Omental fat pad (tissue), 4 donors: ENCODE data around the gene PARK7. TPM values are rescaled to one million over a fixed set of nuclear protein-coding genes. Genes with fewer than 3 reads are reported as not detected.

Source experiments
- ATAC-seq: fragments of 150-250 bp; one replicate; pipeline ENCODE4 v1.9.1; 2016; ENCODE audit warnings: mild to moderate bottlenecking, moderate library complexity; ENCODE audit not compliant: low FRiP score
- DNase-seq: peaks from one replicate; pipeline ENCODE4 v3.0.0-alpha.2; 2019; ENCODE audit warnings: low spot score
- total RNA-seq, 4 donors: library from RNA; depleted of rRNA; stranded (reverse); fragments of >200 nt; gene quantifications; one replicate each; pipeline ENCODE4 v1.1.0, GENCODE V29; 2016
- TF ChIP-seq, protein P1 (sequence below), 3 donors: fragments of 450-650 bp; IDR thresholded peaks; one replicate each; pipeline ENCODE4 v1.5.1; 2016 to 2017; ENCODE audit warnings: antibody characterized with exemption in 3 of 3, mild to moderate bottlenecking in 3 of 3, moderate library complexity in 2 of 3

Gene PARK7
- total RNA-seq, 4 donors from 2014 or later: 151 to 260 (median 216) TPM

DNA sequence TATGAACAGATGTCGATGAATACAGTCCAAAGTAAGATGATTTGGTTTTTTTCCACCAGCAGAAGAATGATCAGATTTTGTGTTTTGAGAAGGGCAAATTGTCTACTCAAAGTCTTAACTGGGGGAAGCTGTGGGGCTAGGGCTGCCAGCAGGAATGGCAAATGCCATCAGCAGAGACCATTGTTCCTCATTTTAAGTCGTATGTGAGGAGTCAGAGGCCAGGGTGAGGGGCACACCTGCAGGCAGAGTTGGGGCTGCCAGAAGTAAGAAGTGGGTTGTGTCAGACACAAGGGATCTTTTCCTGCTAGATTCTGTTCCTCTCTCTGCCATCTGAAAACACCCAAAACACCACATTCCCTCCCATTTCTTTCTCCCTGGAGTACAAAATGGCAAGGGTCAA, 8.7 kb downstream of the PARK7 start:
- TF ChIP-seq, protein P1, sequence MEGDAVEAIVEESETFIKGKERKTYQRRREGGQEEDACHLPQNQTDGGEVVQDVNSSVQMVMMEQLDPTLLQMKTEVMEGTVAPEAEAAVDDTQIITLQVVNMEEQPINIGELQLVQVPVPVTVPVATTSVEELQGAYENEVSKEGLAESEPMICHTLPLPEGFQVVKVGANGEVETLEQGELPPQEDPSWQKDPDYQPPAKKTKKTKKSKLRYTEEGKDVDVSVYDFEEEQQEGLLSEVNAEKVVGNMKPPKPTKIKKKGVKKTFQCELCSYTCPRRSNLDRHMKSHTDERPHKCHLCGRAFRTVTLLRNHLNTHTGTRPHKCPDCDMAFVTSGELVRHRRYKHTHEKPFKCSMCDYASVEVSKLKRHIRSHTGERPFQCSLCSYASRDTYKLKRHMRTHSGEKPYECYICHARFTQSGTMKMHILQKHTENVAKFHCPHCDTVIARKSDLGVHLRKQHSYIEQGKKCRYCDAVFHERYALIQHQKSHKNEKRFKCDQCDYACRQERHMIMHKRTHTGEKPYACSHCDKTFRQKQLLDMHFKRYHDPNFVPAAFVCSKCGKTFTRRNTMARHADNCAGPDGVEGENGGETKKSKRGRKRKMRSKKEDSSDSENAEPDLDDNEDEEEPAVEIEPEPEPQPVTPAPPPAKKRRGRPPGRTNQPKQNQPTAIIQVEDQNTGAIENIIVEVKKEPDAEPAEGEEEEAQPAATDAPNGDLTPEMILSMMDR (IDR thresholded peaks at IDR 0.05): no peak
- ATAC-seq (no peak), DNase-seq (no peak)

DNA sequence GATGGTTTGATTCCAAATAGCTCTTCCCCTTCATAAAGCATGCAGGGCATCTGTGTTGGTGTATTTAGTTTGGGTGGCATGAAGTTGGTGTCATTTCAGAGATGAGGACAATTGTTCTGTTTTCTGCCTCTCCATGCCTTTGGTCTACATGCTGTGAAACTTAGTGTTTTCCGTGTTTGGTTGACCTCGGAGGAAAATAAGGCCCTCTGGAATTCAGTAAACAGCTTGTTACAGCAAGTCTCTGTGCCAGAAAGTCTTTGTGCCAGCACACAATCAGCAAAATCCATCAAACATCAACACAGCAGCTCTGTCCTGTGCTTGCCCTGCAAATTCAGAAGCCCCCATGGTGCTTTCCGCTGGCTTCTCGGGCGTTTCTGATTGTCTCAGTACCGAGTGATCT, 9.5 kb downstream of the PARK7 start:
- TF ChIP-seq, protein P1 (IDR thresholded peaks at IDR 0.05): no peak
- DNase-seq (no peak), ATAC-seq (no peak)

DNA sequence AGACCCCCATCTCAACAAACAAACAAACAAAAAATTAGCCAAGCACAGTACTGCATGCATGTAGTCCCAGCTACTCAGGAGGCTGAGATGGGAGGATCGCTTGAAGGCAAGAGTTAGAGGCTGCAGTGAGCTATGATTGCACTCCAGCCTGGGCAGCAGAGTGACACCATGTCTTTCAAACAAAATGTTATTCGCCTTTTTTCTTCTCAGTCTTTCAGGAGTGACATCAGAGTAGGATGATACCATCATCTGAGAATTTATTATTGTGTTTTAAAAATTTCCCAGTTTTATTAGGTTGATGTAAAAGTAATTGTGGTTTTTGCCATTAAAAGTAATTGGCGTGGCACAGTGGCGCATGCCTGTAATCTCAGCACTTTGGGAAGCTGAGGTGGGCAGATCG, 10.8 kb downstream of the PARK7 start:
- ATAC-seq (no peak), DNase-seq (no peak)
- TF ChIP-seq, protein P1 (IDR thresholded peaks at IDR 0.05): no peak

DNA sequence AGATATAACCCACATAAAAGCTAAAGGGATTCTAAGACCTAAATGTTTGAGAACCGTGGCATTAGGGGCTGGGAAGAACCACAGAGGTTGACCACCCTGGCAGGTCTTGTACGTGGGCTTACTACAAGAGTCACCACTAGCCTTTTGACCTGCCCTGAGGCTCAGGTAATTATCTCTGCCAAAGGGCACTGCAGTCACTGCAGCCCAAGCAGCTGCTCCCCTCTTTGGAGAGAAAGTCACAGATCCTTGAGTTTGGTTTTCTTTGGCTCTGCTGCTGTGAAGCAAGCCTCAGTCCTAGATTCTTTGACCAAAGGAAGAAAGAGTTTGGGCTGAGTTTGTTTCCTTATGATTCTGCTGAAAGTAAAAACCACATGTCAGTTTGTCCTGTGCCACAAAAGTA, 11.6 kb downstream of the PARK7 start:
- DNase-seq (no peak), ATAC-seq (no peak)
- TF ChIP-seq, protein P1 (IDR thresholded peaks at IDR 0.05): no peak

DNA sequence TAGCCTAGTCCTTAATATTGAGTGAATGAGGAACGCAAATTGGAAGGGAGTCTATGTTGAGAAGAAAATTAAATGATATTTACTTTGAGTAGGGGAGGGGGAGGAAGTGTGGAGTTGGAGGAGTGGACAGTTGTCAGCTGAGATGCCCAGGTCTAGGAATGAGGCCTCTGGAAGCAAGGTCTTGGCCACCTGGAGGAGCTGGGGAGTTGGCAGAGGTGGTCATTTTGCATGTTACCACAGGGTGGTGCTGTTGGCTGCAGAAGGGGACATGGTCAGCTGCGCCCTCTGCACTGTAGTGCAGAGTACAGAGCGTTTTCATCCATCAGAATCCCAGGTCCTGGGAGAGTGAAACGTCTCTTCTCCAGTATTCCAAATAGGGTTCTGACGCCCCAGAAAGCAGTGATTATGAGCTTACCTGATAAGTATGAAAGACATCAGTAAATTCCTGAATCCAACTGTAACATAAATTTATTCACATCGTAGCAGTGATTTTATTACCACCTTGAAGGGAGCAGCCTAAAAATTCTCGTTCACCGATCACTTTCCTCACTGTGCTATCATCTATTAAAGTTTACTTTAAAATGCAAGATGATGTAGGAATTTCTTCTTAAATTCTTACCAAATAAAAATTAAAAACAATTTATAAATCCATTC, 13.8 kb downstream of the PARK7 start:
- TF ChIP-seq, protein P1 (IDR thresholded peaks at IDR 0.05): peak in 2 of 3 donors; percentile 11 to 70
- peak; percentile 47 for DNase-seq
- peak; percentile 82 for ATAC-seq

DNA sequence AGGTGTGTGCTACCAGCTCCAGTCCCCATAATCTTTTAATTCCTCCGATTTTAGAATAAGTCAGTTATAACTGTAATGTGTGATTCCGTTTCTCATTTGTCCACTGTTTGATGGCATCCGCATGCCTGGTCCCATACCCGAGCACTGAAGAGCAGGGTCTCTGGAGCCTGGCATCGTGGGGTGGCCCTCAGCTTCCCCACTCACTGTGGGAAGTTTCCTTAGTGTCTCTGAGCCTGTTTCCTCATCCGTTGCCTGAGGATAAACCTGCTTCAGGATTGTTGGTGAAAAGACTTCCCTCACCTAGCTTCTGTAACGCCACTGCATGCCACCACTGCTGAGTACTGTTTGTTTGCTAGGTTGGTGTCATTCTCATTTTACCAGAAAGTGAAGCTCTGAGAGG, 19.5 kb downstream of the PARK7 start:
- ATAC-seq (no peak), DNase-seq (no peak)
- TF ChIP-seq, protein P1 (IDR thresholded peaks at IDR 0.05): no peak

DNA sequence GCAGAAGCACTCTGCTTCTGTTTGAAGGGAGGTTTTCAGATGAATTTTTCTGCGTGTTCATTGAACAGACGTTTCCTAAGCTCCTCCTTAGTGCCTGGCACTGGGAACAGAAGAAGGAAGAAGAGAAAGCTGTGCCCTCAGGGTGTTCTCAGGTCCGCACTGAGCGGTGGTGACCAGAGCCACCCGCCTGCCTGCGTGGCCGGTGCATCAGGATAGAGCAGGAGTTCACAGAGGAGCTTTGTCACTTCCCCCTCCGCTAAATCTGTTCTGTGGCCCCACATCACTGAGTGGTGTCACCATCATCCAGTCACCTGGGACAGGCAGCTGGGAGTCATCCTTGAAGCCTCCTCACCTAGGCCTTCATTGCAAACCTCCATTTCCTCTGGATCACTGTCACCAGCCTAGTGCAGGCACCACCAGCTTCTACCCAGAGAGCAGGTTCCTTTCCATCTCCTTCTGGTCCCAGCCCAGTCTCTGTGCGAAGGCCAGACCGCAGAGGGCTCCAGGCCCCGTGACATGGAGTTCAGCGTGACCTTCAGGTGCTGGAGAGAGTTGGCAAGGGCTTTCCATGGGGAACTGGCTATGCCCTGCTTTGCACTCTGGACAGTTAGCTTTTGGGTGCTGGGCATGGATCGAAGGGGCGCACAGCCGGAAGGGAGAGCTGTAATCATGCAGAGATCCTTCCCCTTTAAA, 21.7 kb downstream of the PARK7 start:
- no peak for DNase-seq
- TF ChIP-seq, protein P1 (IDR thresholded peaks at IDR 0.05): no peak
- no peak for ATAC-seq
